Stimulated activated CD4-positive, alpha-beta T cell treated with anti-CD3 and anti-CD28 coated beads, TNF-alpha, amount 100 ng/mL, for 1 hour (primary cell): Measurements from ENCODE around the gene HEPN1.
"Not testable (repeated sequence)": the region's sequence is repeated elsewhere in the genome, so short reads cannot be mapped to it uniquely, and the experiment has no call there.

Experiments
- DNase-seq, 3 donors: peaks; one replicate each; pipeline ENCODE4 v3.0.0-alpha.2; 2020; ENCODE audit warnings: low read depth in 3 of 3, low spot score in 1 of 3

Gene HEPN1

GRCh38 chr11:124941703-124942102 is 22.7 kb downstream of the HEPN1 start:
- DNase-seq, result no peak

- DNase-seq, result no peak
Observed at GRCh38 chr11:124942466-124943253, 23.6 kb downstream of the HEPN1 start.

GRCh38 chr11:124943254-124943616 is 24.2 kb downstream of the HEPN1 start:
- no peak for DNase-seq

GRCh38 chr11:124943741-124944140 is 24.7 kb downstream of the HEPN1 start:
- no peak for DNase-seq

GRCh38 chr11:124944565-124944964 is 25.5 kb downstream of the HEPN1 start:
- no peak for DNase-seq

- DNase-seq, result no peak
Observed at GRCh38 chr11:124945826-124946225, 26.8 kb downstream of the HEPN1 start.

- no peak for DNase-seq
Observed at GRCh38 chr11:124946735-124947141, 27.7 kb downstream of the HEPN1 start.

GRCh38 chr11:124950601-124951330 is 31.7 kb downstream of the HEPN1 start:
- no peak for DNase-seq

GRCh38 chr11:124951341-124951740 is 32.3 kb downstream of the HEPN1 start:
- DNase-seq, result no peak

- DNase-seq, result peak; percentile 82 to 91 (median 82)
Observed at GRCh38 chr11:124953753-124954589, 34.9 kb downstream of the HEPN1 start, which contains the start of gene CCDC15. CCDC15 (plus strand) TSS chr11:124954202; CDS start chr11:124954733, 531 bp downstream.

- no peak for DNase-seq
Observed at GRCh38 chr11:124954590-124954955, 35.5 kb downstream of the HEPN1 start.

- DNase-seq, result no peak
Observed at GRCh38 chr11:124955035-124955434, 36.0 kb downstream of the HEPN1 start.

GRCh38 chr11:124961972-124962609 is 43.0 kb downstream of the HEPN1 start:
- DNase-seq, result no peak

- not testable (repeated sequence) for DNase-seq
Observed at GRCh38 chr11:124968197-124968596, 49.1 kb downstream of the HEPN1 start.
